K562 (cell line): ENCODE data around the gene MYL5. TPM values are rescaled to one million over a fixed set of nuclear protein-coding genes. Genes with fewer than 3 reads are reported as not detected.
A peak's percentile ranks its signal among the peaks of the same experiment; 100 is the strongest.

Source experiments
- CTCFL ChIP-seq: IDR thresholded peaks from 2 replicates; pipeline ENCODE4 v1.6.1; 2011; ENCODE audit warnings: borderline replicate concordance, low read depth, mild to moderate bottlenecking, moderate library complexity, low read length; ENCODE audit not compliant: insufficient read depth, poor library complexity, severe bottlenecking
- FOXP1 ChIP-seq: sonication (generic); formaldehyde crosslinking; IDR thresholded peaks from 2 replicates; pipeline ENCODE4 v1.8.0; 2022; ENCODE audit warnings: mild to moderate bottlenecking, missing genetic modification reagents
- HDAC1 ChIP-seq, 2 experiments: fragments of 450-650 bp; IDR thresholded peaks; 2 replicates each; pipeline ENCODE4 v1.6.1; 2016 to 2017; ENCODE audit warnings: inconsistent platforms in 1 of 2, mild to moderate bottlenecking in 1 of 2, moderate library complexity in 1 of 2
- IRF1 ChIP-seq: sonication (generic); formaldehyde crosslinking; IDR thresholded peaks from 2 replicates; pipeline ENCODE4 v1.8.0; 2022; ENCODE audit warnings: missing genetic modification reagents, mild to moderate bottlenecking, borderline replicate concordance
- MED1 ChIP-seq: sonication (generic); formaldehyde crosslinking; IDR thresholded peaks from 2 replicates; pipeline ENCODE4 v1.8.1; 2023; ENCODE audit warnings: missing genetic modification reagents, borderline replicate concordance
- NR4A1 ChIP-seq, 2 experiments: fragments of 250-450 bp in 1 of 2; fragments of 450-650 bp in 1 of 2; sonication (Bioruptor Pico) in 1 of 2; IDR thresholded peaks; 2 replicates each; pipeline versions ENCODE4 v1.4.0 to v1.6.1; 2016 to 2020; ENCODE audit warnings: mild to moderate bottlenecking in 2 of 2, missing compliant biosample characterization in 1 of 2, missing genetic modification characterization in 1 of 2, moderate library complexity in 1 of 2
- NRF1 ChIP-seq, 2 experiments: fragments of 450-650 bp; IDR thresholded peaks in 1 of 2; conservative IDR thresholded peaks in 1 of 2; 2 replicates each; pipeline ENCODE4 v1.6.1; 2014; ENCODE audit warnings: mild to moderate bottlenecking in 2 of 2
- PBX2 ChIP-seq, 2 experiments: IDR thresholded peaks in 1 of 2; conservative IDR thresholded peaks in 1 of 2; 2 replicates each; pipeline ENCODE4 v1.6.1; 2016; ENCODE audit warnings: low read depth in 2 of 2, mild to moderate bottlenecking in 1 of 2, missing compliant biosample characterization in 1 of 2, missing genetic modification characterization in 1 of 2, moderate library complexity in 1 of 2
- SRSF1 ChIP-seq: fragments of 200-400 bp; formaldehyde crosslinking; IDR thresholded peaks from 2 replicates; pipeline ENCODE4 v1.6.1; 2017; ENCODE audit warnings: mild to moderate bottlenecking, low read depth, low read length, moderate library complexity
- TEAD1 ChIP-seq, 2 experiments: fragments of 450-650 bp in 1 of 2; sonication (generic) in 1 of 2; formaldehyde crosslinking; IDR thresholded peaks; 2 replicates each; pipeline versions ENCODE4 v1.4.0 to v1.8.0; 2020 to 2022; ENCODE audit warnings: mild to moderate bottlenecking in 2 of 2, missing genetic modification reagents in 1 of 2
- TFAP4 ChIP-seq: sonication (generic); formaldehyde crosslinking; IDR thresholded peaks from 2 replicates; pipeline ENCODE4 v1.8.0; 2022; ENCODE audit warnings: missing genetic modification reagents, mild to moderate bottlenecking, moderate library complexity, borderline replicate concordance
- THRA ChIP-seq: fragments of 450-650 bp; IDR thresholded peaks from 2 replicates; pipeline ENCODE4 v1.6.1; 2017; ENCODE audit warnings: mild to moderate bottlenecking, moderate library complexity
- U2AF2 ChIP-seq: fragments of 200-400 bp; formaldehyde crosslinking; optimal IDR thresholded peaks from 2 replicates; pipeline ENCODE3; 2017; ENCODE audit warnings: low read depth, mild to moderate bottlenecking, low read length
- USF1 ChIP-seq: sonication (generic); formaldehyde crosslinking; IDR thresholded peaks from 2 replicates; pipeline ENCODE4 v1.9.0; 2022; ENCODE audit warnings: mild to moderate bottlenecking, missing genetic modification reagents
- polyA plus RNA-seq, 8 experiments: library from polyadenylated mRNA; depleted of rRNA in 4 of 8; stranded (reverse) in 5 of 8; unstranded in 3 of 8; fragments of >200 nt; fragmentation: Nextera tagmentation in 2 of 8; fragmentation: Illumina TruSeq in 1 of 8; extraction: Ambion mirVana in 2 of 8; extraction: Trizol in 1 of 8; gene quantifications; 2 replicates each; pipeline versions ENCODE4 v1.2.1 to v1.2.3, GENCODE V29; 2011 to 2014; ENCODE audit warnings: inconsistent platforms in 1 of 8, missing spikeins in 1 of 8
- total RNA-seq, 7 experiments: library from RNA; depleted of rRNA in 6 of 7; stranded (reverse); fragments of >200 nt in 6 of 7; fragmentation: Illumina TruSeq in 2 of 7; extraction: Trizol in 2 of 7; gene quantifications; 2 replicates each; pipeline versions ENCODE4 v1.2.1 to v1.2.3, GENCODE V29; 2011 to 2021; ENCODE audit warnings: low replicate concordance in 1 of 7

MYL5 gene
- total and polyA plus RNA-seq, 9 of the 15 experiments (the other 6 are each of a cell fraction or from before 2014, with no cell fraction given): 1.4 to 10.0 (median 4.1) TPM

GRCh38 chr4:683982-684622 lies 9.8 kb downstream of the MYL5 start (continued):
- no peak for TF ChIP-seq PBX2 (CRISPR knock-in tag; IDR thresholded peaks at IDR 0.05; ENCODE audit: low read depth)
- TF ChIP-seq PBX2 (tag; conservative IDR thresholded peaks at IDR 0.05; ENCODE audit: low read depth): no peak
- no peak for TF ChIP-seq FOXP1 (CRISPR knock-in tag)
- TF ChIP-seq NR4A1 (CRISPR knock-in tag; IDR thresholded peaks at IDR 0.05): no peak
- 0 out of 2 replicates have a peak, but pooled peaks have one; percentile 40 for TF ChIP-seq NR4A1 (tag; IDR thresholded peaks at IDR 0.05)
- no peak for TF ChIP-seq U2AF2
- no peak for TF ChIP-seq SRSF1
- peak; percentile 92 for TF ChIP-seq CTCFL
- TF ChIP-seq MED1 (CRISPR knock-in tag): no peak
- peak in 1 of 2 experiments; percentile 46; a peak in 1 of 4 replicates for TF ChIP-seq HDAC1 (IDR thresholded peaks at IDR 0.05)
- TF ChIP-seq NRF1 (conservative IDR thresholded peaks at IDR 0.05 in 1 of 2, IDR thresholded peaks at IDR 0.05 in 1 of 2): 0 out of 4 replicates have a peak, but pooled peaks of 1 of the 2 experiments have one; percentile 10
- no peak for TF ChIP-seq USF1 (CRISPR knock-in tag)
- peak in 1 of 2 experiments; percentile 54; a peak in 1 of 4 replicates for TF ChIP-seq TEAD1 (CRISPR knock-in tag; IDR thresholded peaks at IDR 0.05)
- TF ChIP-seq THRA: no peak
- TF ChIP-seq IRF1 (CRISPR knock-in tag): no peak
- peak; percentile 41; the same call in 1 of the 2 replicates for TF ChIP-seq TFAP4 (CRISPR knock-in tag)
